ENCODE results near the gene SERPINB10.
A peak's percentile ranks its signal among the peaks of the same experiment; 100 is the strongest.

Gene SERPINB10

GRCh38 chr18:63980027-63980426, 72.3 kb downstream of the SERPINB10 start:
- no peak for DNase-seq (ENCODE audit: low spot score in 2 of 2)
- Mint-ChIP-seq H3K4me1 (peaks cover 16% of the 10 kb centered on the region), H3K27ac (ENCODE audit: low read depth) (peak overlapping the region; percentile 23), H3K9me3 (no peaks in the 10 kb centered on the region), H3K4me3 (peak overlapping the region; percentile 48), H3K27me3 (no peaks in the 10 kb centered on the region), H3K36me3 (ENCODE audit: insufficient read depth) (peaks cover 24% of the 10 kb centered on the region)
- no peak for ATAC-seq (replicated peaks; ENCODE audit: extremely low read depth, poor library complexity, severe bottlenecking)

- Mint-ChIP-seq H3K4me3 (no peak overlapping the region), H3K27me3 (no peaks in the 10 kb centered on the region), H3K36me3 (ENCODE audit: insufficient read depth) (peaks cover 29% of the 10 kb centered on the region), H3K27ac (ENCODE audit: low read depth) (no peak overlapping the region), H3K4me1 (peaks cover 13% of the 10 kb centered on the region), H3K9me3 (no peaks in the 10 kb centered on the region)
- ATAC-seq (replicated peaks; ENCODE audit: extremely low read depth, poor library complexity, severe bottlenecking), result no peak
- DNase-seq (ENCODE audit: low spot score in 2 of 2), result no peak
These were observed 73.2 kb downstream of the SERPINB10 start for GRCh38 chr18:63980896-63981460.

- no peak for DNase-seq (ENCODE audit: low spot score in 2 of 2)
- no peaks in the 10 kb centered on the region for H3K27me3 Mint-ChIP-seq
- ATAC-seq (replicated peaks; ENCODE audit: extremely low read depth, poor library complexity, severe bottlenecking), result no peak
- peaks cover 29% of the 10 kb centered on the region for H3K36me3 Mint-ChIP-seq (ENCODE audit: insufficient read depth)
- no peak overlapping the region for H3K27ac Mint-ChIP-seq (ENCODE audit: low read depth)
- peaks cover 13% of the 10 kb centered on the region for H3K4me1 Mint-ChIP-seq
- no peak overlapping the region for H3K4me3 Mint-ChIP-seq
- no peaks in the 10 kb centered on the region for H3K9me3 Mint-ChIP-seq
These were observed 74.0 kb downstream of the SERPINB10 start for GRCh38 chr18:63981719-63982118.

- peaks cover 32% of the 10 kb centered on the region for H3K36me3 Mint-ChIP-seq (ENCODE audit: insufficient read depth)
- H3K9me3 Mint-ChIP-seq, result no peaks in the 10 kb centered on the region
These were observed 74.6 kb downstream of the SERPINB10 start for GRCh38 chr18:63982361-63982760.

More at GRCh38 chr18:63982361-63982760, 74.6 kb downstream of the SERPINB10 start:
- no peak overlapping the region for H3K4me3 Mint-ChIP-seq
- H3K27ac Mint-ChIP-seq (ENCODE audit: low read depth), result no peak overlapping the region
- ATAC-seq (replicated peaks; ENCODE audit: extremely low read depth, poor library complexity, severe bottlenecking) (no peak), DNase-seq (ENCODE audit: low spot score in 2 of 2) (no peak)
- H3K27me3 Mint-ChIP-seq, result no peaks in the 10 kb centered on the region
- peaks cover 13% of the 10 kb centered on the region for H3K4me1 Mint-ChIP-seq

All from central memory CD8-positive, alpha-beta T cell (primary cell).